CD4-positive, alpha-beta T cell treated with Interleukin-10 for 1 hour (primary cell): ENCODE data around the gene LYRM1.
A peak's percentile ranks its signal among the peaks of the same experiment; 100 is the strongest.

ENCODE experiments used
- DNase-seq: peaks from one replicate; pipeline ENCODE4 v3.0.0-alpha.2; 2020

LYRM1 gene

DNA sequence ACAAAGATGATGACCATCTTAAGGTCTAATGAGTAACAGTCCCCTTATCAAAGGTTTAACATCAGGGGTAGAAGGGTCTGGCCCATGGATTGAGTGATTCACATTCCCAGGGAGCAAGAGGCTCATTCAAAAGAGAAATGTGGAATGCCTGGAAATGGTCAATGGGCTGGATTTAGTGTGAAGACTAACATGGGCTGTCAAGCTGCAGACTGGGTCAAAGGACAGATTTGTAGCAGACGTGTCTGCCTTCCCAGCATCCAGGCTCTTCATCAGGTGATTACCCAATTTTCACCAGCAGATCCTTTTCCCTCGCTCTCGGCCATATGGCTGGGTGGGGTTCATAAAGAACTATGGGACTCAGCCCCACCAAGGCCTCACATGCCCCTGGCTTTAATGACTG lies 27.2 kb upstream of the LYRM1 start:
- DNase-seq = no peak

DNA sequence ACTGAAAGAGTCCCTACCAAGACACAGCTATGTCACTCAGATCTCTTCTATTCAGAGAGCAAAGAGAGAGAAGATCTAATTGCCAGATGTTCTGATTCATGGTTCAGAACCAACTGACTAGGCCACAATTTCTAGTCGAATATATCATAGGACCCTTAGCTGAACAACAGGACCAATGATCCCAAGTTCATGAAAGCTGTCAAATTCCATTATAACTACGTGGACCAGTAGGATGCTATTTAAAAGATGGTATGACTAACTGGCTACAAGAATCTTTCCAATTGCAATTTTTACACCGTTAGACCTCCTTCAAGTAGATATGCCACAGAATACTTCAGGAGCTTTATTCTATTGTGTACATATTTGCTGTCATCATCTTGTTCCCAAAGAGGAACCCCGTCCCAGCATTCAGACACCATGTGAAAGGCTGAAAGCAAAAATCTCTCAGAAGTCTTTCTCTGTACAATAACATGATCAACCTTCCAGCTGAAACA lies 26.4 kb upstream of the LYRM1 start:
- no peak for DNase-seq

DNA sequence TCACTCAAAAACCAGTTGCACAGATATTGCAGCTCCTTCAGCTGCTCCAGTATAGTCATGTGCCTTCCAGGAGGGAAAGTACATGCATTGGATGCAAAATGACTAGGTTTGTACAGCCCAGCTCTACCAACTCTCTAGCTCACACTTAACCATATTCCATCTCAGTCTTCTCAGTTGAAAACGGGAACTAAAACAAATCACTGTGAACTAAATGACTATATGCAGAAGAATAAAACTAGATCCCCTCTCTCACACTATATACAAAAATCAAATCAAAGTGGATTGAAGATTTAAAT lies 25.3 kb upstream of the LYRM1 start:
- no peak for DNase-seq

DNA sequence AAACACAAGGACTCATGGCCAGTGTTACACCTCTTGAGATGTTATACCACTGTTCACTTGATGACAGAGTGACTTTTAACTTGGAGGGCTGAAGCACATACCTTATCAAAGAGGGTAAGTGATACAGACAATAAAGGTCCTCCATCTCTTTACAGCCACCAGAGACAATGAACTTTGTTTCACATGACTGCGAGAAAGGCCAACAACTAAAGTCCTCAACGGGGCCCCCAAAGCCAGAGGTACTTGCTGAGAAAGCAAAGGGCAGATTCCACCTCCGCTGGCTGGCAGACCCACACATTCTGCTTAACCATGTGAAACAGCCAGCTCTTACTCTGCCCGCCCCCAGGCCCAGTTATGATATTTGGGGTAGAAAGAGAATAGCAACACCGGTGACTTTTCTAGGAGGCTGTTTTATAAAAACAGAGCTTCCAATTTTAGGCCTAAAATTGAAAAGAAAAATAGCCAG lies 21.9 kb upstream of the LYRM1 start:
- DNase-seq = no peak

DNA sequence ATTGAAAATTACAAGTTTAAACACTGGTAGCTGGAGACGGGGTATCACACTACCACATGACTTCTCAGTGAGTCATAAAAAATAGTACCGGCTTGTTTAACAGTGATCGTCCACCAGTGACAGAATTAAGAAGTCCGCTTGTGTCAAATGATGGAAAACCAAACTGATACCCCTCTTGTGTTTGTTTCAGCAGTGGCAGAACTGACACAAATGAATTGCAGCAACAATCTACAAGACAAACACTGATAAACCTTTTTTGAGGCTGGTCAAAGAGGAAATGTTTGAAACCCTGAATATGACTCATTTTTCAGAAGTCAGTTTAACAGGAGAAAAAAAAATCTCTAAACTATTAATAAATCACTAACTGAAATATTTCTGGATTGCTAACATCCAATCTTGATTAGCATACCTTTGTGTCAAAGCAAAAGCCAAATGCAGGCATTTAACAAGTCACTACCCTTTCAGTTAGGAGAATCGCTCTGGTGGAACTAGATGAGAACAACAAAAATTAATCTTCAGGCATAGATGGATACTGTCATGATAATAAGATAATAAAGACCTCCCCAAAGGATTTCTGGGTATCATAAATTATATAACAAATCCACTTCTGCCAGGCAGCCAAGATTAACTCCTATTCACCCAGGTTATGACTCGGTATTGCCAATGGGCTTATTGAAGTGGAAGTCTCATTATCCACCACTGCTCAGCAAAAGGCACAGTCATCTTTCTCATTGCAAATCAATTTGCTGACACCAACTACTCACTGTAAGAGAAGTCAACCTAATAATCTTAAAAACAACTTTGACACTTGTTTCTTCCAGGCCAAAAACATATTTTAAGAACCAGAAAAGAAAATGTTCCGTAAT lies 21.2 kb upstream of the LYRM1 start:
- no peak for DNase-seq

DNA sequence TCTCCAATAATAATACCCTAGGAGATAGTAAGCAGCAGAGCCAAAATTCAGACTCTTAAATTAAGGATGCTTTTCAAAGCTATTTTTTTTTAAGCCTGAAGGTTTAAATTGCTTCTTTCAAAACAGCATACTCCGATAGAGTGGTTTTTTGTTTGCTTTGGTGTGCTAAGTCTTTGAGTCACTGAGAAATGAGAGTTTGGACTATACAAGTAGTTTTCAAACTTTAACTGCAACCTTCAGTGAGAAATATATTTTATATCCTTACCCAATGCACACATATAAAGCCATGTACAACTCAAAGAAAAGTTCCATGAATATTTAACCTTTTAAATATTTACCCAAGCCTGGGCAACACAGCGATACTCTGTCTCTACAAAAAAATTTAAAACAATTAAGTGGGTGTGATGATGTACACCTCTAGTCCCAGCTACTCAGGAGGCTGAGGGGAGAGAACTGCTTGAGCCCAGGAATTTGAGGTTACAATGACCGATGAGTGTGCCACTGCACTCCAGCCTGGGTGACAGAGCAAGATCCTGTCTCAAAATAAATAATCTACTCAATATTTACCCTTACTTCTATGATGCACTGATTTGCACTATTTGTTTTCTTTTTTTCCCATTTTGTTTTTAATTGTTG lies 19.6 kb upstream of the LYRM1 start:
- no peak for DNase-seq

DNA sequence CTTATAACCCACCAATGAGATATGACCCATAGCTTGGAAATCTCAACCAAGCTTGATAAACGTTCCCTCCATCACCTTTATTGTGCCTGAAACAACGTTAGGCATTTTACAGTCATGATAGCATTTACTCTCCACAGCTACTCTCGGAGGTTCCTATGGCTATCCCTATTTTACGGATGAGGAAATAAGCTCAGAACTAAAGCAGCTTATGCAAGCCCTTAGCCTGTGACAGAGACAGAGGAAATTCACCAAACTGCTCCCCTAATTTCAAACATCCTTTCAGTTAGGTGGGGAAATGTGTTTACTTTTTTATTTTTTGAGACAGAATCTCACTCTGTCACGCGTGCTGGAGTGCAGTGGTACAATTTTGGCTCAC lies 19.1 kb upstream of the LYRM1 start:
- no peak for DNase-seq

DNA sequence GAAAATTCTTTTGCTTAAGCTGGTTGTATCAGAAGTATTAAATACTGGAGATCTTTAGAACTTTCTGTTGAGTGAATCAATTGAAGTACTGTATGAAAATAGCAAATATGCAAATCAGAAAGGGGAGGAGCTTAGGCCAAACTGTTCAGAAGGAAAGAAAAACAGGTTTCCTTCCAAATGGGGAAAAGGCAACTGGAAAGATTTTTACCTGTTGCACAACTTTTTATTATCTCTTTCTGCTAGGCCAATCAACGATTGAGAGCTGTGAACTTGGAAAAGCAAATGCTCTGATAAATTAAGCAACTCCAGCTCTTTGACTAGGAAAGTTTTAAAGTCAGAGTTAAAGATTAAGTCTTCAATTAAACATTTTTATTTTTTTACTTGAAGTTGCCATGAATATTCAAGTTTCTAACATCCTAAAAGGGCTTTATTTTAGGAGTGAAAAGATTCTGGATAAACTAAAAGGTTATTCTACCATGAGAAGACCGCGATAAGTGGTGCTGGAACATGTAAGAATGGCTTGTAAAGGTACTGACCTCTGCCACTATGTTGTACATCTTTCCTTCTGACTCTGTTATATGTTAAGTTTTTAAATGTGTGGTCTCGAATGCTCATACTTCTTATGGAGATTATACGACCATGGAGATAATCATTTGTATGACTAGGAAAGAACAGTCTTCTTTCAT lies 16.9 kb upstream of the LYRM1 start:
- DNase-seq = no peak

DNA sequence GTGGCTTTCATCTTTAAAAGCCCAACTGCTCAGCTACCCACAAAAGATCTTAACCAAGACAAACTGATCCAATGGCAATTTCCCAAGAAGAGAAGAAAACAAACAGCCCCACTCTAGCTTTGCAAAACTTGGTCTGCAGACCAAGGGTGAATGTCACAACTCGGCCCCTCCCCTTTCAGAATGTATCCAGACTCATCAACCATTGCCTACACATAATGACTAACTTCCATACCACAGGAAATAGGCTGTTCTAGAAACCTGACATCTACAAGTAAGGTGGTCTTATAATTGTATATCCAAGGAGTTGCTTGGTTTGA lies 16.4 kb upstream of the LYRM1 start:
- no peak for DNase-seq

DNA sequence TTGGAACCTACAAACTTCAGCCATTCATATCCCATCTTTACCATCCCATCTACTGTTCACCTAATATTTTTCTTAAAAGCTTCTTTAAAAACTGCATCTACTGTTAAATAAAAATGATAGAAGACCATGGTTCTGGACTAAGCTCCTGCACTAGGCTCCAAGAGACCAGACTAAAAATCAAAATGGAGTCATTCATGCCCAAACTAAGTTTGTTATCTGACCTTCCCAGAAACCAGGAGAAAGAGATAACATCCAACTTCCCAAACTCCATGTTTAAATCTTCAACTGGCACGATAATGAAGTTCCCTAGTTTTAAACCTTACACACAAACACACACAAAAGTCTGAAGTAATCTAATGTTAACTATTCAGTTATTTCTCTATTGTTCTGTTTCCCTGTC lies 14.3 kb upstream of the LYRM1 start:
- DNase-seq = no peak

DNA sequence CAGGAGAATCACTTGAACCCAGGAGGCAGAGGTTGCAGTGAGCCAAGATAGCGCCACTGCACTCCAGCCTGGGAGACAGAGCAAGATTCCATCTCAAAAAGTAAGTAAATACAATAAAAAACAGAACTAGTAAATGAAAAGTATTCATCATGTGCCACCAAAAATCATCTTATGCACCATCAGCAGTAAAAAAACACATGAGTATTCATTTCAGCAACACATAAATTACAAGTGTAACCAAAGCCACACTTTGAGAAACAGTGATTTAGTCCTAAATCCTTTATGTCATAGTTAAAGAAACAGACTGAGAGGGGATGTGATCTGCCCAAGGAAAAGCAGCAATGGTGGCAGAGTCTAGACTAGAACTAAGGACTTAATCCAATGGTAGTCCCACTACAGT lies 13.4 kb upstream of the LYRM1 start:
- no peak for DNase-seq

DNA sequence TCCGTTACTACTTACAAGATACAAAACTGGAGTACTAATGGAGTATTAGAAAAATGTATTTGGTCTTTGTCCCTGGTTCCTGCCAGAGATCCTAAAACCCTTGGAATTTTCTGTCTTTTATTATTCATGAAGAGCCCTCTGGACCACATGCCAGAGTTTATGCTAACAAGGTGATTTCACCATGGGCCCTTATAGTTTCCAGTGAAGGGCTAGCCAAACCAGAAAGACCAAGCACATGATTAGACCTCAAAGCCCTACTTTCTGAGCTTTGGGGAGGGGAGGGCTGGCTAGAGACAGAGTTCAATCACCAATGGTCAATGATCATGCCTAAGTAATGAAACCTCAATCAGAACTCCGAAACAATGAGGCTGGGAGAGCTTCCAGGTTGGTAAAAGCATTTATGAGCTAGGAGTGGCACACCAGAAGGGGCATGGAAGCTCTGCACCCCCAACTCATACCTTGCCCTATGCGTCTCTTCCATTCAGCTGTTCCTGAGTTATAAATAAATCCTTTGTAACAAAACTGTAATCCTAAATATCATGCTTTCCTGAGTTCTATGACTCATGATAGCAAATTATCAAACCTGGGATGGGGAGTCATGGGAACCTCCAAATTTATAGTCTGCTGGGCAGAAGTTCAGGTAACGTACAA lies 10.8 kb upstream of the LYRM1 start:
- no peak for DNase-seq

DNA sequence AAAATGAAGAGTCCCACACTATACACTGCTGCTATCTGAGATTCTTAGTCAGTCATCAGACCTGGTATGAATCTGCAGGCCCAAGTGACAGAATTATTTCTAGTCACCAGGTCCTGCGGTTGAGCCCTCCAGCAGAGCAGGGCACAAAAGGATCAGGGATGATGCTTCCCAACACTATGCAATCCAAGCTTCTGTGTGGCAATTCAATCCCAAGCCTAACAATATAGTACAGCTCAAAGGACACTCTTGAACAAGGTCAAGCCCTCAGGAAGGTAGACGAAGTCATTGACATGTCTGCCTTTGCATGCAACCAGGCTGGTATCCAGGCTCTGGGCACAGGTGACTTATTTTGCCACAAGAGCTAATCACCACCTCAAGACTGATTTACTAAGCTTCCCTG lies 6.2 kb upstream of the LYRM1 start:
- no peak for DNase-seq

DNA sequence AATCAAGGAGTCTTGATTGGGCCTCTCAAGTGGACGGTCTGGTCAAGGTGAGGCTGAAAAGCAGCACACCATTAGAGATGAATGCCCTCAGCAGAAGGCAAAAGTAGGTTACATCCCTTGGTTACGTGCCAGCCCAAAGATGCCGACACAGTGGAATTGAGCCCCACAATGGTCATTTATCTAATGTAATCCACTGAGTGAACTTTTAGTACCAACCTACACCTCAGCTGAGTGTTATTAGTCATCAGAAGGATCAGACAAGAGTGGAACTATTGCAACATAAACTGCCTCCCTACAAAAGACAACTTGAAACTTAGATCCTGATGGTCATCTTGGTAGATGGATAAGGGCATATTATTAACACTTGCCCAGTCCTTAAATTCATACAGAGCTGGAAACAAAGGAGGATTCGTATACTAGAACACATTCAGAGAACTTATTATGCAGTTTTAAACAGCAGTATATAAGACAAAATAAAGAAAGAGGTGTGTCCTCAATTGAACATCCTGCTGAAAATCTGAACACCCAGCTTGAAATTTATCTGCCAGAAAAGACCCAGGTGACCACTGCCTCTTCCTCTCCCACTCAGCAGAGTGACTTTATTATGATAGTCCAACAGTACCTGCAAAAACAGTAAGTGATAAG lies 3.2 kb upstream of the LYRM1 start:
- no peak for DNase-seq

DNA sequence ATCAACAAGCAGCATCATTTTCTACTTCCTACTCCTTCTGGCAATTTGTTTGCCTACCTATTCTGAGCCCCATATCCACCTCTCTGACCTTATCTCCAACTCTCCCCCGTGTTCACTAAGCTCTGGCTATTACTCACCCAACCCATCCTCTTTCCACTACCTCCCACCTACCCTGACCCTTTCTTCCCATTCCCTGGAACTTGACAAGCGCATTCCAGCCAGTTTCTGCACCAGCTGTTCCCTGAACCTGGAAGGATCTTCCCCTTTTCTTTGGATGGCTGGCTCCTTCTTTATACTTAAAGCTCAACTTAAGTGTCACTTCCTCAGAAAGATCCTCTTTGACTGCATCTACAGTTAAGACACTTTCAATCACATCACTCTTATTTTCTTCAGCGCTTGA lies 2.6 kb upstream of the LYRM1 start:
- no peak for DNase-seq

DNA sequence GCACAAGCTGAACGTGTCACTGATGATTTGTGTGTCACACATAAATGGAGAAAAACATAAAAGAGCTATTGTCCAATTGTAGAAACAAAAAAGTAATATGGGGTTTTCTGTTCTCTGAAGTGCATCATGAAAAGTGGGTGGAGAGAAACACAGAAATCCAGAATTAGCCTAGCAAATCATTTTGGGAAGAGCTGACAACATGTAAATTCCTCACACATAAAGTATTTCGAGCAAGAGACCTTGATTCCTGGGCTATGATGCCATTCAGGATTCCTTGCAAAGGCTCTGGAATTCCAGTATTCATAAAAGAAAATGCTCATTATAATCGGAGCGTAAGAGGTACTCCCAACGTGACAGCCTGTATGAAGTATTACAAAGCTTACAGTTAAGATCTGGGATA lies 1.5 kb upstream of the LYRM1 start:
- no peak for DNase-seq

DNA sequence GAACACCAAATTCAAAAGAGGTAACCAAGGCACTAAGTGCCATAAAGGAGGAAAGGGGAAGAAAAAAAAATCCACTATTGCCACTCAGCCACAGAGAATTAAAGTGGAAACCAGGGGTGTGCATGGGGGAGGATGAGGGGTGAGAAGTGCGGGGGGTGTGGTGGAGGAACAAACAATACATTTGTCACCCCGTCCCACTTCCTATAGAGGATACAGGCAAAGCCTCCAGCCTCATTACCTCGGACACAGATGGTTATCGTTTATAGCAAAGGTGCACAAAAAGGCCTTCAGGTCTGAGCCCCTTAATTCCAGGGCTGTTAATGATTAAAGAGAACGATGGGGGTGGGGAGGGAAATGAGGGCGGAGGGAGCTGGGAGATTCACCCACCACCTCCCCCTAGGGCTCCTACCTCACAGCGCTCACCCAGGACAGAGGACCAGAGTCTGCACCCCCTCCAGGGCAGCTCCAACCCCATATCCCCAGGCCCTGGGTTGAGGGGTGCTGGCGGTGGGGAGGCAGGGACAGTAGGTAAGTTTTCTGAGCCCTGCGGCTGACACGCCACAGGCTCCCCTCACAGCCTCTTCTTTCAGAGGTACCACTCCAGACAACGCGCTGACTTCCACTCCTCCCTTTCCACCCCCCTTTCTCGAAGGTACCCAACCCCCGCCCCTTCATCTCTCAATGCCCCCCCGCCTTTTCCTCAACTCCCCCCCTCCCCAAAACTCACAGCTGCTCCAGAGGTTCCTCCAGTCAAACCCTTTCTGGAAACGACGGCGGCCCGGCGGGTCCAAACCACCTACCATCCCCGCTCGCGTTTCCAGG lies 883 bp upstream of the LYRM1 start:
- DNase-seq = no peak

DNA sequence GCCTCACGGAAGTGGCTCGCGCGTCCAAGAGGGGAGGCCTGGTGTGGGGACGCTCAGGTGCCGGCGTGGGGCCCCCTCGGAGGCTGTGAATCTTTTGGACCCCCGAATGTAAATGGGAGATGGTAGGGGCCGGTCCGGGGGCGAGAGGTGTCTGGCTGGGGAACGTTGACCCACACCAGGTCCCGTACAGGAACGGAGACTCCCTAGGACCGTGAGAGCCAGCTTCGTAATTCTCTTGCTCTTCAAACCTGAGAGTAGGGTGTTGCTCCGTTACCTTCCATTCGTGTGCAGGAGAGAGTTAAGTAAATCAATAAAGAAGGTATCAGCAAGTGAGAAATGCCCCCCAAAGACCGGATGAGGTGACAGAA lies 481 bp downstream of the LYRM1 start:
- DNase-seq = no peak

DNA sequence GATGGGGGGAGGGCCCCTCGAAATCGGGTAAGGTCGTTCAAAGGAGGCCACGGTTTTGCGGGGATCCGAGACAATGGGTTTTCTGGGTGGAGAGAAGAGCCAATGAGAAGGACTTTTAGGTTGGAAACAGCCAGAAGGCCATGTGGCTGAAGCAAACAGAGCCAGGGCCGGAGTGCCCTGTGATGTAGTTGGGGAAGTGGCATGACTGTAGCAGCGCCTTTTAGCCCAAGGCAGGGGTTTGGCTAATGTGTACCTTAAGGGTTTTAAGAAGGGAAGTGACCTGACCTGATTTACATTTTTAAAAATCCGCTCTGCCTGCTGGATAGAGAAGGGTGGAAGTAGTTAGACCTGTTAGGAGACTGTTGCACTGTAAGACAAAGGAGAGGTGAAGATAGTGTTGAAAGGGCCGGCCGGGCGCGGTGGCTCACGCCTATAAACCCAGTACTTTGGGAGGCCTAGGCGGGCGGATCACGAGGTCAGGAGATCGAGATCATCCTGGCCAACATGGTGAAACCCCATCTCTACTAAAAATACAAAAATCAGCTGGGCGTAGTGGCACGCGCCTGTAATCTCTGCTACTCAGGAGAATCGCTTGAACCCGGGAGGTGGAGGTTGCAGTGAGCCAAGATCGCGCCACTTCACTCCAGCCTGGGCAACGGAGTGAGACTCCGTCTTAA lies 1.0 kb downstream of the LYRM1 start:
- peak; percentile 51 for DNase-seq

DNA sequence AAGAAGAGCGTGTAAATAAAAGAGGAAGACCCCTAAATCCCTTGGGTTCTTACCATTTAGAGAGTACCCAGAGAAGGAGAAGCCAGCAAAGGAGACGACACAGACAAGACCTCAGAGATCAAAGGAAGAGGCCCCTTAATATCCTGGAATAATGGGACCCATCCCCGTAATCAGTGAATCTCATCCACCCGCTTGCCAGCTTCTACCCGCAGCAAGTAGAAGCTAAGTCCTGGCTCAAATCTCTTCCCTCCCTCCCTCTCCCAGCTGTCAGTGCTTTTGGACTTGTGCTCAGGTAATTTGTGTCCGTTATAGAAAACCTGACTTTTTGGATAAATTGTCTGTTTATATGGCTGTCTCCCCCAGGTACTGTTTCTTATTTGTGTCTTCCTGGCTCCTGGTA lies 1.9 kb downstream of the LYRM1 start:
- DNase-seq = no peak

DNA sequence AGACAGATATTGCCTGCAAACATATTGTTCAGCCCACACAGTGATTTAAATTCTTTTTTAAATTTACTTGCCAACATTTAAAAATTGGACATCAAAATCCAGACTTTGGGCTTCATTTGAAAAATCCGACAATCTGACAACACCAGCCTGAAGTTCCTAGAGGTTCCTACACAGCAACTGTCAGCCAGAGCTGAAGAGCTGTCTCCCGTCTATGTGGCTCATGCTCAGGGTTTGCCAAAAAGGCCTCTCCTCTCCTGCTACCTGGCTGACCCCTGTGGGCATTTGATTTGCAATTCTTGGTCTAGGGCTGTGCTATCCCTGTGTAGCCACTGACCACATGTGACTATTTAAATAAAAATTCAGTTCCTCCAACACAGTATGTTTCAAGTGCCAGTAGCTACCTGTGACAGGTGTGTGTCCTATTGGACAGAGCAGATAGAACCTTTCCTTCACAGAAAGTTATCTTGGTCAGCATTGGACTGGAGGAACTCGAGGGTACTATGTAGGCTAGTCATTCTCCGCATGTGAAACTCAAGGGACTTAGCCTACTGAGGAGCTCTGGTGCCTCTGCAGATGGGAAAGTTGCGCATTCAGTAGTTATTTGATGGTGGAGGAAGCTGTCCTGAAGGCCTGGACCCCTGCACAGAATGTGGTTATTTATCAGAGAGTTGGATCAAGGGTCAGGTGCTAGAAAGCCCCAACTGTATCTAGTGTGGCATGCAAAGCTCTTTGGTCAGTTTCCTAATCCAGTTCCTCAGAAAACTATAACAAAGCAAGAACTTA lies 2.7 kb downstream of the LYRM1 start:
- no peak for DNase-seq
